Gastrocnemius medialis (tissue), 4 donors: ENCODE results near the gene COL25A1.

Experiments
- CTCF ChIP-seq, 5 experiments: fragments of 450-650 bp in 3 of 5; fragments of 200-600 bp in 2 of 5; sonication (generic) in 2 of 5; IDR thresholded peaks in 4 of 5; conservative IDR thresholded peaks in 1 of 5; 1 replicate in 4 of 5; 2 replicates in 1 of 5; pipeline ENCODE4 v1.5.1; 2016 to 2019; ENCODE audit warnings: antibody characterized with exemption in 5 of 5, mild to moderate bottlenecking in 3 of 5, moderate library complexity in 3 of 5
- POLR2A ChIP-seq, 2 donors: fragments of 450-650 bp; IDR thresholded peaks; one replicate each; pipeline ENCODE4 v1.6.1; 2017; ENCODE audit warnings: antibody characterized with exemption in 2 of 2, mild to moderate bottlenecking in 2 of 2, moderate library complexity in 2 of 2

- no peak for TF ChIP-seq CTCF (IDR thresholded peaks at IDR 0.05 in 4 of 5, conservative IDR thresholded peaks at IDR 0.05 in 1 of 5)
- no peak for TF ChIP-seq POLR2A (IDR thresholded peaks at IDR 0.05)
Measured at GRCh38 chr4:108829966-108830492, 472.4 kb downstream of the COL25A1 start.
